Neural cell (in vitro differentiated cells): Measurements from ENCODE around the gene HS2ST1. TPM values are rescaled to one million over a fixed set of nuclear protein-coding genes. Genes with fewer than 3 reads are reported as not detected.

Experiments
- H2AFZ ChIP-seq: fragments of 200-600, 300-800 bp; sonication (generic), shearing (Covaris generic); 2 replicates; pipeline ENCODE4 v1.6.0; 2014; ENCODE audit warnings: low read depth, mild to moderate bottlenecking, antibody characterized with exemption, low read length, moderate library complexity
- H3F3A ChIP-seq: fragments of 200-600 bp; shearing (Covaris generic); 2 replicates; pipeline ENCODE4 v1.6.1; 2016; ENCODE audit warnings: mild to moderate bottlenecking, moderate library complexity, mixed read lengths, antibody characterized with exemption, low read length; ENCODE audit not compliant: insufficient read depth, poor library complexity, severe bottlenecking
- H3K27ac ChIP-seq: fragments of 200-600, 300-800 bp; sonication (generic), shearing (Covaris generic); 2 replicates; pipeline ENCODE4 v1.5.1; 2014; ENCODE audit warnings: mild to moderate bottlenecking, low read length, moderate library complexity
- H3K27me3 ChIP-seq: fragments of 300-800, 200-600 bp; sonication (generic), shearing (Covaris generic); 2 replicates; pipeline ENCODE4 v1.6.0; 2014; ENCODE audit warnings: mild to moderate bottlenecking, low read depth, low read length, moderate library complexity; ENCODE audit not compliant: insufficient read depth
- H3K36me3 ChIP-seq: fragments of 300-800, 200-600 bp; sonication (generic), shearing (Covaris generic); 2 replicates; pipeline ENCODE4 v1.5.1; 2014; ENCODE audit warnings: mild to moderate bottlenecking, antibody characterized with exemption, low read length, moderate library complexity; ENCODE audit not compliant: insufficient read depth
- H3K4me2 ChIP-seq: fragments of 300-800, 200-600 bp; sonication (generic), shearing (Covaris generic); 2 replicates; pipeline ENCODE4 v1.6.0; 2014; ENCODE audit warnings: mild to moderate bottlenecking, low read length
- H3K4me3 ChIP-seq: fragments of 300-800, 200-600 bp; sonication (generic), shearing (Covaris generic); 2 replicates; pipeline ENCODE4 v1.5.1; 2014; ENCODE audit warnings: mild to moderate bottlenecking, low read length, moderate library complexity
- H3K79me2 ChIP-seq: fragments of 200-600 bp; shearing (Covaris generic); replicated peaks from 2 replicates; pipeline ENCODE4 v1.6.0; 2014; ENCODE audit warnings: mild to moderate bottlenecking, low read length, moderate library complexity; ENCODE audit not compliant: insufficient read depth
- H3K9ac ChIP-seq: fragments of 300-800, 200-600 bp; sonication (generic), shearing (Covaris generic); 2 replicates; pipeline ENCODE4 v1.6.1; 2016; ENCODE audit warnings: mild to moderate bottlenecking, low read length, mixed read lengths
- H3K9me2 ChIP-seq: fragments of 200-600 bp; shearing (Covaris generic); 2 replicates; pipeline ENCODE4 v1.6.1; 2016; ENCODE audit warnings: mild to moderate bottlenecking, low read length, mixed read lengths; ENCODE audit not compliant: insufficient read depth
- H3K9me3 ChIP-seq: fragments of 200-600, 300-800 bp; sonication (generic), shearing (Covaris generic); 2 replicates; pipeline ENCODE4 v1.6.1; 2016; ENCODE audit warnings: mild to moderate bottlenecking, mixed run types, low read length, moderate library complexity, mixed read lengths
- H4K20me1 ChIP-seq: fragments of 200-600 bp; shearing (Covaris generic); 2 replicates; pipeline ENCODE4 v1.6.1; 2016; ENCODE audit warnings: mild to moderate bottlenecking, mixed run types; ENCODE audit not compliant: insufficient read depth
- EZH2 ChIP-seq: fragments of 200-600, 300-800 bp; shearing (Covaris generic), sonication (generic); IDR thresholded peaks from 2 replicates; pipeline ENCODE4 v1.6.1; 2014; ENCODE audit warnings: antibody characterized with exemption, low read length, borderline replicate concordance, mild to moderate bottlenecking; ENCODE audit not compliant: insufficient read depth, poor library complexity, severe bottlenecking
- MXI1 ChIP-seq: fragments of 450-650 bp; conservative IDR thresholded peaks from 2 replicates; pipeline ENCODE4 v1.6.1; 2014; ENCODE audit warnings: antibody characterized with exemption, mild to moderate bottlenecking; ENCODE audit not compliant: poor library complexity, severe bottlenecking
- POLR2AphosphoS5 ChIP-seq: IDR thresholded peaks from 2 replicates; pipeline ENCODE4 v1.6.1; 2012
- RAD21 ChIP-seq: fragments of 450-650 bp; conservative IDR thresholded peaks from 2 replicates; pipeline ENCODE4 v1.6.1; 2014; ENCODE audit warnings: antibody characterized with exemption, mild to moderate bottlenecking, moderate library complexity
- SMC3 ChIP-seq: fragments of 450-650 bp; conservative IDR thresholded peaks from 2 replicates; pipeline ENCODE4 v1.6.1; 2014; ENCODE audit warnings: antibody characterized with exemption, mild to moderate bottlenecking, moderate library complexity; ENCODE audit not compliant: poor library complexity
- TAF1 ChIP-seq: IDR thresholded peaks from 2 replicates; pipeline ENCODE4 v1.6.1; 2012; ENCODE audit warnings: low read depth
- polyA minus RNA-seq: library from RNA; depleted of rRNA, polyadenylated mRNA; stranded (reverse); fragments of >200 nt; gene quantifications from 2 replicates; pipeline ENCODE4 v1.2.3, GENCODE V29; 2014
- polyA plus RNA-seq: library from polyadenylated mRNA; depleted of rRNA; stranded (reverse); fragments of >200 nt; gene quantifications from 2 replicates; pipeline ENCODE4 v1.2.3, GENCODE V29; 2014
- TF ChIP-seq, protein P1 (sequence below): IDR thresholded peaks from 2 replicates; pipeline ENCODE4 v1.6.1; 2012; ENCODE audit warnings: borderline replicate concordance
- TF ChIP-seq, protein P2 (sequence below): fragments of 450-650 bp; IDR thresholded peaks from 2 replicates; pipeline ENCODE4 v1.5.1; 2014; ENCODE audit warnings: antibody characterized with exemption, mild to moderate bottlenecking, moderate library complexity; ENCODE audit not compliant: poor library complexity, severe bottlenecking

Gene HS2ST1
- polyA plus RNA-seq = 22.2 and 24.7 TPM in 2 replicates
- polyA minus RNA-seq = 51.6 and 57.3 TPM in 2 replicates

DNA sequence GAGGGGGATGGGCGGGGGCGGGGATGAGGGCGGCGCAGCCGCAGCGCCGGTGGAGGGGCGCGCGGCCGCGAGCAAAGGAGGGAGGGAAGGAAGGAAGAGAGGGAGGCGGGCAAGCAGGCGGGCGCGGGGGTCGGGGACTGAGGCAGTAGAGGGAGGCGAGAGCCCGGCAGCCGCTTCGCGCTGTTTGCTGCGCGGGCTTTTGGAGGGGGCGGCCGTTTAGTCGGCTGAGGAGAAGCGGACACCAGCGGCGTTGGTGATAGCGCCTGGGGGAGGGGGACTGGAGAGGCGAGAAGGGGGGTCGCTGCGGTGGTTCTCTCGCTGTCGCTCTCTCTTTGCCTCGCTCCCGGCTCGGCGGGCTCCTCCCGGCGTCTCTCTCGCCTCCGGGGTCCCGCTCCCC, at the start of gene HS2ST1:
HS2ST1 (plus strand) TSS at position 35 of the 397 bp plus-strand sequence.
- no peaks in the 10 kb centered on the region for H3K9me2 ChIP-seq
- H3K4me3 ChIP-seq = peak within 1 kb of the TSS; percentile 90
- no peaks in the 10 kb centered on the region for H3K9me3 ChIP-seq
- H3K79me2 ChIP-seq = peaks cover 69% of the 10 kb centered on the region
- H3K36me3 ChIP-seq = no peaks in the 10 kb centered on the region
- H3F3A ChIP-seq = no peaks in the 10 kb centered on the region
- H3K27ac ChIP-seq = peak within 1 kb of the TSS; percentile 94
- no peaks in the 10 kb centered on the region for H3K27me3 ChIP-seq
- H2AFZ ChIP-seq = peak within 1 kb of the TSS; percentile 78
- H3K4me2 ChIP-seq = peak within 1 kb of the TSS; percentile 90
- TF ChIP-seq POLR2AphosphoS5 (peak; percentile 88), EZH2 (no peak), SMC3 (peak; percentile 42), MXI1 (no peak)
- TF ChIP-seq, protein P1, sequence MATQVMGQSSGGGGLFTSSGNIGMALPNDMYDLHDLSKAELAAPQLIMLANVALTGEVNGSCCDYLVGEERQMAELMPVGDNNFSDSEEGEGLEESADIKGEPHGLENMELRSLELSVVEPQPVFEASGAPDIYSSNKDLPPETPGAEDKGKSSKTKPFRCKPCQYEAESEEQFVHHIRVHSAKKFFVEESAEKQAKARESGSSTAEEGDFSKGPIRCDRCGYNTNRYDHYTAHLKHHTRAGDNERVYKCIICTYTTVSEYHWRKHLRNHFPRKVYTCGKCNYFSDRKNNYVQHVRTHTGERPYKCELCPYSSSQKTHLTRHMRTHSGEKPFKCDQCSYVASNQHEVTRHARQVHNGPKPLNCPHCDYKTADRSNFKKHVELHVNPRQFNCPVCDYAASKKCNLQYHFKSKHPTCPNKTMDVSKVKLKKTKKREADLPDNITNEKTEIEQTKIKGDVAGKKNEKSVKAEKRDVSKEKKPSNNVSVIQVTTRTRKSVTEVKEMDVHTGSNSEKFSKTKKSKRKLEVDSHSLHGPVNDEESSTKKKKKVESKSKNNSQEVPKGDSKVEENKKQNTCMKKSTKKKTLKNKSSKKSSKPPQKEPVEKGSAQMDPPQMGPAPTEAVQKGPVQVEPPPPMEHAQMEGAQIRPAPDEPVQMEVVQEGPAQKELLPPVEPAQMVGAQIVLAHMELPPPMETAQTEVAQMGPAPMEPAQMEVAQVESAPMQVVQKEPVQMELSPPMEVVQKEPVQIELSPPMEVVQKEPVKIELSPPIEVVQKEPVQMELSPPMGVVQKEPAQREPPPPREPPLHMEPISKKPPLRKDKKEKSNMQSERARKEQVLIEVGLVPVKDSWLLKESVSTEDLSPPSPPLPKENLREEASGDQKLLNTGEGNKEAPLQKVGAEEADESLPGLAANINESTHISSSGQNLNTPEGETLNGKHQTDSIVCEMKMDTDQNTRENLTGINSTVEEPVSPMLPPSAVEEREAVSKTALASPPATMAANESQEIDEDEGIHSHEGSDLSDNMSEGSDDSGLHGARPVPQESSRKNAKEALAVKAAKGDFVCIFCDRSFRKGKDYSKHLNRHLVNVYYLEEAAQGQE = peak; percentile 41
- peak within 1 kb of the TSS; percentile 88 for H3K9ac ChIP-seq
- H4K20me1 ChIP-seq = no peaks in the 10 kb centered on the region

DNA sequence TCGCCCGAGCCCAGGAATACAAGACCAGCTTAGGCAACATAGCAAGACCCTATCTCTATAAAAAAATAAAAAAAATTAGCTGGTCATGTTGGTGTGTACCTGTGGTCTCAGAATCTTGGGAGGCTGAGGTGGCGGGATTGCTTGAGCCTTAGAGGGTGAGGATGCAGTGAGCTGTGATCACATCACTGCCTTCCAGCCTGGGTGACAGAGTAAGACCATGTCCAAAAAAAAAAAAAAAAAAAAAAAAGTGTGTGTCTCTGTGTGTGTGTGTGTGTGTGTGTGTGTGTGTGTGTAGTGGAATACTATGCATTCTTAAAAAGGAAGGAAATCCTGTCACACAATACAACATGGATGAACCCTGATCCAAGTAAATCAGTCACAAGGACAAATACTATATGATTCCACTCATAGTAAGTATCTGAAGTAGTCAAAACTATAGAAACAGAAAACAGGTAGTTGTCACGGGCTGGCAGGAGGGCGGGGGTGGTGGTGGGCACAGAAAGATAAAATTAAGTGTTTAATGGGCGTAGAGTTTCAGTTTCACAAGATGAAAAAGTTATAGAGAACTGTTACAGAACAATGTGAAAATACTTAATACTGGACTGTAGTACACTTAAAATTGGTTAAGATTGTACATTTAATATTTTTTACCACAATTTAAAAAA, 48.3 kb upstream of the HS2ST1 start:
- Histone ChIP-seq H3K36me3 (no peaks in the 10 kb centered on the region), H3K79me2 (no peaks in the 10 kb centered on the region), H3K27ac (no peak overlapping the region), H3K4me3 (no peak overlapping the region), H3K4me2 (no peak overlapping the region), H3K27me3 (no peaks in the 10 kb centered on the region), H3K9me3 (no peaks in the 10 kb centered on the region), H3K9ac (no peak overlapping the region), H4K20me1 (no peaks in the 10 kb centered on the region), H3F3A (no peaks in the 10 kb centered on the region), H3K9me2 (no peaks in the 10 kb centered on the region), H2AFZ (no peak overlapping the region)
- TF ChIP-seq, protein P2, sequence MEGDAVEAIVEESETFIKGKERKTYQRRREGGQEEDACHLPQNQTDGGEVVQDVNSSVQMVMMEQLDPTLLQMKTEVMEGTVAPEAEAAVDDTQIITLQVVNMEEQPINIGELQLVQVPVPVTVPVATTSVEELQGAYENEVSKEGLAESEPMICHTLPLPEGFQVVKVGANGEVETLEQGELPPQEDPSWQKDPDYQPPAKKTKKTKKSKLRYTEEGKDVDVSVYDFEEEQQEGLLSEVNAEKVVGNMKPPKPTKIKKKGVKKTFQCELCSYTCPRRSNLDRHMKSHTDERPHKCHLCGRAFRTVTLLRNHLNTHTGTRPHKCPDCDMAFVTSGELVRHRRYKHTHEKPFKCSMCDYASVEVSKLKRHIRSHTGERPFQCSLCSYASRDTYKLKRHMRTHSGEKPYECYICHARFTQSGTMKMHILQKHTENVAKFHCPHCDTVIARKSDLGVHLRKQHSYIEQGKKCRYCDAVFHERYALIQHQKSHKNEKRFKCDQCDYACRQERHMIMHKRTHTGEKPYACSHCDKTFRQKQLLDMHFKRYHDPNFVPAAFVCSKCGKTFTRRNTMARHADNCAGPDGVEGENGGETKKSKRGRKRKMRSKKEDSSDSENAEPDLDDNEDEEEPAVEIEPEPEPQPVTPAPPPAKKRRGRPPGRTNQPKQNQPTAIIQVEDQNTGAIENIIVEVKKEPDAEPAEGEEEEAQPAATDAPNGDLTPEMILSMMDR = no peak
- TF ChIP-seq, protein P1 = no peak
- TF ChIP-seq RAD21 (no peak), TAF1 (no peak)
